Neural cell (in vitro differentiated cells): Measurements from ENCODE around the gene FBXL17. TPM values are rescaled to one million over a fixed set of nuclear protein-coding genes. Genes with fewer than 3 reads are reported as not detected.

Experiments
- H2AFZ ChIP-seq: fragments of 200-600, 300-800 bp; sonication (generic), shearing (Covaris generic); 2 replicates; pipeline ENCODE4 v1.6.0; 2014; ENCODE audit warnings: low read depth, mild to moderate bottlenecking, antibody characterized with exemption, low read length, moderate library complexity
- H3F3A ChIP-seq: fragments of 200-600 bp; shearing (Covaris generic); 2 replicates; pipeline ENCODE4 v1.6.1; 2016; ENCODE audit warnings: mild to moderate bottlenecking, moderate library complexity, mixed read lengths, antibody characterized with exemption, low read length; ENCODE audit not compliant: insufficient read depth, poor library complexity, severe bottlenecking
- H3K27ac ChIP-seq: fragments of 200-600, 300-800 bp; sonication (generic), shearing (Covaris generic); 2 replicates; pipeline ENCODE4 v1.5.1; 2014; ENCODE audit warnings: mild to moderate bottlenecking, low read length, moderate library complexity
- H3K27me3 ChIP-seq: fragments of 300-800, 200-600 bp; sonication (generic), shearing (Covaris generic); 2 replicates; pipeline ENCODE4 v1.6.0; 2014; ENCODE audit warnings: mild to moderate bottlenecking, low read depth, low read length, moderate library complexity; ENCODE audit not compliant: insufficient read depth
- H3K36me3 ChIP-seq: fragments of 300-800, 200-600 bp; sonication (generic), shearing (Covaris generic); 2 replicates; pipeline ENCODE4 v1.5.1; 2014; ENCODE audit warnings: mild to moderate bottlenecking, antibody characterized with exemption, low read length, moderate library complexity; ENCODE audit not compliant: insufficient read depth
- H3K4me2 ChIP-seq: fragments of 300-800, 200-600 bp; sonication (generic), shearing (Covaris generic); 2 replicates; pipeline ENCODE4 v1.6.0; 2014; ENCODE audit warnings: mild to moderate bottlenecking, low read length
- H3K4me3 ChIP-seq: fragments of 300-800, 200-600 bp; sonication (generic), shearing (Covaris generic); 2 replicates; pipeline ENCODE4 v1.5.1; 2014; ENCODE audit warnings: mild to moderate bottlenecking, low read length, moderate library complexity
- H3K79me2 ChIP-seq: fragments of 200-600 bp; shearing (Covaris generic); replicated peaks from 2 replicates; pipeline ENCODE4 v1.6.0; 2014; ENCODE audit warnings: mild to moderate bottlenecking, low read length, moderate library complexity; ENCODE audit not compliant: insufficient read depth
- H3K9ac ChIP-seq: fragments of 300-800, 200-600 bp; sonication (generic), shearing (Covaris generic); 2 replicates; pipeline ENCODE4 v1.6.1; 2016; ENCODE audit warnings: mild to moderate bottlenecking, low read length, mixed read lengths
- H3K9me2 ChIP-seq: fragments of 200-600 bp; shearing (Covaris generic); 2 replicates; pipeline ENCODE4 v1.6.1; 2016; ENCODE audit warnings: mild to moderate bottlenecking, low read length, mixed read lengths; ENCODE audit not compliant: insufficient read depth
- H3K9me3 ChIP-seq: fragments of 200-600, 300-800 bp; sonication (generic), shearing (Covaris generic); 2 replicates; pipeline ENCODE4 v1.6.1; 2016; ENCODE audit warnings: mild to moderate bottlenecking, mixed run types, low read length, moderate library complexity, mixed read lengths
- H4K20me1 ChIP-seq: fragments of 200-600 bp; shearing (Covaris generic); 2 replicates; pipeline ENCODE4 v1.6.1; 2016; ENCODE audit warnings: mild to moderate bottlenecking, mixed run types; ENCODE audit not compliant: insufficient read depth
- CTCF ChIP-seq: fragments of 450-650 bp; IDR thresholded peaks from 2 replicates; pipeline ENCODE4 v1.5.1; 2014; ENCODE audit warnings: antibody characterized with exemption, mild to moderate bottlenecking, moderate library complexity; ENCODE audit not compliant: poor library complexity, severe bottlenecking
- EP300 ChIP-seq: fragments of 450-650 bp; conservative IDR thresholded peaks from 2 replicates; pipeline ENCODE4 v1.6.1; 2014; ENCODE audit warnings: antibody characterized with exemption, mild to moderate bottlenecking, moderate library complexity; ENCODE audit not compliant: poor library complexity, severe bottlenecking
- EZH2 ChIP-seq: fragments of 200-600, 300-800 bp; shearing (Covaris generic), sonication (generic); IDR thresholded peaks from 2 replicates; pipeline ENCODE4 v1.6.1; 2014; ENCODE audit warnings: antibody characterized with exemption, low read length, borderline replicate concordance, mild to moderate bottlenecking; ENCODE audit not compliant: insufficient read depth, poor library complexity, severe bottlenecking
- MXI1 ChIP-seq: fragments of 450-650 bp; conservative IDR thresholded peaks from 2 replicates; pipeline ENCODE4 v1.6.1; 2014; ENCODE audit warnings: antibody characterized with exemption, mild to moderate bottlenecking; ENCODE audit not compliant: poor library complexity, severe bottlenecking
- POLR2AphosphoS5 ChIP-seq: IDR thresholded peaks from 2 replicates; pipeline ENCODE4 v1.6.1; 2012
- RAD21 ChIP-seq: fragments of 450-650 bp; conservative IDR thresholded peaks from 2 replicates; pipeline ENCODE4 v1.6.1; 2014; ENCODE audit warnings: antibody characterized with exemption, mild to moderate bottlenecking, moderate library complexity
- REST ChIP-seq: IDR thresholded peaks from 2 replicates; pipeline ENCODE4 v1.6.1; 2012; ENCODE audit warnings: borderline replicate concordance
- SMC3 ChIP-seq: fragments of 450-650 bp; conservative IDR thresholded peaks from 2 replicates; pipeline ENCODE4 v1.6.1; 2014; ENCODE audit warnings: antibody characterized with exemption, mild to moderate bottlenecking, moderate library complexity; ENCODE audit not compliant: poor library complexity
- TAF1 ChIP-seq: IDR thresholded peaks from 2 replicates; pipeline ENCODE4 v1.6.1; 2012; ENCODE audit warnings: low read depth
- polyA plus RNA-seq: library from polyadenylated mRNA; depleted of rRNA; stranded (reverse); fragments of >200 nt; gene quantifications from 2 replicates; pipeline ENCODE4 v1.2.3, GENCODE V29; 2014

Gene FBXL17
- polyA plus RNA-seq, 1 donor from 2014 or later, result 19.6 TPM

GRCh38 chr5:108255468-108255867 is 126.4 kb downstream of the FBXL17 start:
- TF ChIP-seq RAD21 (no peak), MXI1 (no peak), EZH2 (no peak), SMC3 (no peak), EP300 (no peak), TAF1 (no peak), CTCF (no peak), REST (no peak), POLR2AphosphoS5 (no peak)
- Histone ChIP-seq H3F3A (no peaks in the 10 kb centered on the region), H3K79me2 (no peaks in the 10 kb centered on the region), H3K27ac (no peak overlapping the region), H3K4me2 (no peak overlapping the region), H3K9me3 (no peaks in the 10 kb centered on the region), H3K27me3 (no peaks in the 10 kb centered on the region), H2AFZ (no peak overlapping the region), H3K9me2 (no peaks in the 10 kb centered on the region), H4K20me1 (no peaks in the 10 kb centered on the region), H3K36me3 (no peaks in the 10 kb centered on the region), H3K9ac (no peak overlapping the region), H3K4me3 (no peak overlapping the region)

DNA sequence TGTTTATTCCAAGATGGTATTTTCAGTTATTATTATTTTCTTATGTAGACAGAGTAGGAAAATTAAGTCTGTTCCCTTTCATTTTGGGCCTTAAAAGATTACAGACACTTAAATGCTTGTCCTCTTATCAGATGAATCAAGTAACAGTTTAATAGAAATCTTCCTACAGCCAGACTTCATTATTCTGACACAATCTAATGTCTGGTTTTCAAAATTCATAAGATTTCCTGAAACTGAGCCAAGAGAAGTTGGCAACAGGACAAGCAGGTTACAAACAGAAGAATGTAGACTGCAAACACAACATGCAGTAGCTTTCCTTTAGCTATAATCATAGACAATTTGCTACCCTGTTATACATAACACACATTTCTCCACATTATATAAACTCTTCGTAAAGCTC is 130.5 kb downstream of the FBXL17 start:
- Histone ChIP-seq H3F3A (no peaks in the 10 kb centered on the region), H3K27me3 (no peaks in the 10 kb centered on the region), H4K20me1 (no peaks in the 10 kb centered on the region), H3K36me3 (no peaks in the 10 kb centered on the region), H3K27ac (no peak overlapping the region), H2AFZ (no peak overlapping the region), H3K9ac (no peak overlapping the region), H3K9me3 (no peaks in the 10 kb centered on the region), H3K79me2 (no peaks in the 10 kb centered on the region), H3K4me3 (no peak overlapping the region), H3K9me2 (no peaks in the 10 kb centered on the region), H3K4me2 (no peak overlapping the region)
- TF ChIP-seq CTCF (no peak), MXI1 (no peak), SMC3 (no peak), EP300 (no peak), POLR2AphosphoS5 (no peak), REST (no peak), EZH2 (no peak), RAD21 (no peak), TAF1 (no peak)
